ENCODE results near the gene HS3ST5.

DNA sequence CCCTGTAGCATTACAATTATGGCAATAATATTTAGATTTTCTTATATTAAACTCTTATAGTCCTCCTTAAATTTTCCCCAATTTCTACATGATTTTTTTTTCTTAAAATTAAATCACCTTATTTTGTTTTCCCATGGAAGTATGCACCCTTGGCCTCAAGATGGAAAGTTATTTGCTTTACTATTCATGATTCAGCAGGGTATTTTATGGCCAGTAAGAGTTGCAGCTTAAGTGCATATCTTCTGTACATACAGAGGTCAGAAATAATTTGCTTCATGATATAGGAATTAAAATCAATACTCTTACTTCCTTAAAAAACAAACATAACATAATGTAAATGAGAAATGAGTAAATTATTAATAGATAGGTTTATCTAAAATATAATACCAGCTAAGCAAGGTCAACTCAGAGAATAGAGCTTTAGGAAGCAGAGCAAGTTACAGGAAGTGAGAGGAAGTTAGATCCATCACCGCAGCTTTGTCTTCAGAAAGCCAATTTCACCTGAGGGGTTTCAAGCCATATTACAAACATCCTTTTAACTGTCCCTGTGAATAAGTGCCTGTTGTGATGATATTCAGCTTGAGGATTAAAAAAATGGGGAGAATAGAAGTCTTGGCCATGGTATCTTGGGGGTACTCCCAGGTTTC lies 24.6 kb upstream of the HS3ST5 start:
- TF ChIP-seq POLR2A (IDR thresholded peaks at IDR 0.05) (no peak), EP300 (IDR thresholded peaks at IDR 0.05) (no peak), POLR2AphosphoS5 (IDR thresholded peaks at IDR 0.05) (no peak)
- TF ChIP-seq, protein P1, sequence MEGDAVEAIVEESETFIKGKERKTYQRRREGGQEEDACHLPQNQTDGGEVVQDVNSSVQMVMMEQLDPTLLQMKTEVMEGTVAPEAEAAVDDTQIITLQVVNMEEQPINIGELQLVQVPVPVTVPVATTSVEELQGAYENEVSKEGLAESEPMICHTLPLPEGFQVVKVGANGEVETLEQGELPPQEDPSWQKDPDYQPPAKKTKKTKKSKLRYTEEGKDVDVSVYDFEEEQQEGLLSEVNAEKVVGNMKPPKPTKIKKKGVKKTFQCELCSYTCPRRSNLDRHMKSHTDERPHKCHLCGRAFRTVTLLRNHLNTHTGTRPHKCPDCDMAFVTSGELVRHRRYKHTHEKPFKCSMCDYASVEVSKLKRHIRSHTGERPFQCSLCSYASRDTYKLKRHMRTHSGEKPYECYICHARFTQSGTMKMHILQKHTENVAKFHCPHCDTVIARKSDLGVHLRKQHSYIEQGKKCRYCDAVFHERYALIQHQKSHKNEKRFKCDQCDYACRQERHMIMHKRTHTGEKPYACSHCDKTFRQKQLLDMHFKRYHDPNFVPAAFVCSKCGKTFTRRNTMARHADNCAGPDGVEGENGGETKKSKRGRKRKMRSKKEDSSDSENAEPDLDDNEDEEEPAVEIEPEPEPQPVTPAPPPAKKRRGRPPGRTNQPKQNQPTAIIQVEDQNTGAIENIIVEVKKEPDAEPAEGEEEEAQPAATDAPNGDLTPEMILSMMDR (IDR thresholded peaks at IDR 0.05): no peak

Measured in stomach (tissue), 4 donors.